ENCODE measurements around the gene WNK2.

GRCh38 chr9:93316726-93317494, 133.0 kb downstream of the WNK2 start:
- TF ChIP-seq, protein P1, sequence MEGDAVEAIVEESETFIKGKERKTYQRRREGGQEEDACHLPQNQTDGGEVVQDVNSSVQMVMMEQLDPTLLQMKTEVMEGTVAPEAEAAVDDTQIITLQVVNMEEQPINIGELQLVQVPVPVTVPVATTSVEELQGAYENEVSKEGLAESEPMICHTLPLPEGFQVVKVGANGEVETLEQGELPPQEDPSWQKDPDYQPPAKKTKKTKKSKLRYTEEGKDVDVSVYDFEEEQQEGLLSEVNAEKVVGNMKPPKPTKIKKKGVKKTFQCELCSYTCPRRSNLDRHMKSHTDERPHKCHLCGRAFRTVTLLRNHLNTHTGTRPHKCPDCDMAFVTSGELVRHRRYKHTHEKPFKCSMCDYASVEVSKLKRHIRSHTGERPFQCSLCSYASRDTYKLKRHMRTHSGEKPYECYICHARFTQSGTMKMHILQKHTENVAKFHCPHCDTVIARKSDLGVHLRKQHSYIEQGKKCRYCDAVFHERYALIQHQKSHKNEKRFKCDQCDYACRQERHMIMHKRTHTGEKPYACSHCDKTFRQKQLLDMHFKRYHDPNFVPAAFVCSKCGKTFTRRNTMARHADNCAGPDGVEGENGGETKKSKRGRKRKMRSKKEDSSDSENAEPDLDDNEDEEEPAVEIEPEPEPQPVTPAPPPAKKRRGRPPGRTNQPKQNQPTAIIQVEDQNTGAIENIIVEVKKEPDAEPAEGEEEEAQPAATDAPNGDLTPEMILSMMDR (IDR thresholded peaks at IDR 0.05; ENCODE audit: low read depth, low read length): no peak
- TF ChIP-seq POLR2A (IDR thresholded peaks at IDR 0.05; ENCODE audit: extremely low read depth, insufficient read length) (no peak), MAX (IDR thresholded peaks at IDR 0.05; ENCODE audit: low read depth, low read length) (no peak), MYC (IDR thresholded peaks at IDR 0.05; ENCODE audit: low read depth, low read length) (no peak)
